ENCODE measurements around the gene CENPP. TPM values are rescaled to one million over a fixed set of nuclear protein-coding genes. Genes with fewer than 3 reads are reported as not detected.

Gene CENPP
- total RNA-seq, 1 donor from 2014 or later = 4.3 TPM

DNA sequence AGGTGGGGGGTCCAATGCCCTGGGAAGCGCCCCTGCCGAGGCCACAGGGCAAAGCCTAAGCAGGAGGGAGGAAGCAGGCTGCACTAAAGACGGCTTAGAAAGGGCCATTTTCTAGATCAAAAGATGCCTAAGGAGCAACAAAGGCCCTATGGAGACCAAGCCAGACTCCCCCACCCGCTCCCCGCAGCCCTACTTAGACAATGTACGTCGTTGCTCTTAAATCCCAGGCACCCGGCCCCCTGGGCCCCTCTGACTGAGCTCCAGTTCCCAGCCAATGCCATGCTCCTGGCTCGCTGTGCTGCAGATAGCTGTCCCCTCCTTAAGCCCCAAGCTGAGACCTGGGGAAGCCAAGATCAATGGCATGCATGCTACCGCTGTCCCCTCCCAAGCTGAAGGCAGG is 333.8 kb downstream of the CENPP start:
- Histone ChIP-seq H3K9me3 (no peaks in the 10 kb centered on the region), H3K27ac (no peak overlapping the region), H3K27me3 (ENCODE audit: low read depth) (no peaks in the 10 kb centered on the region), H3K4me3 (no peak overlapping the region), H3K36me3 (peaks cover 33% of the 10 kb centered on the region), H3K4me1 (peaks cover under 1% of the 10 kb centered on the region)
- intact Hi-C loops (cut with DNase I) = no loop called here
- DNase-seq (no peak), ATAC-seq (no peak)
- TF ChIP-seq, protein P1, sequence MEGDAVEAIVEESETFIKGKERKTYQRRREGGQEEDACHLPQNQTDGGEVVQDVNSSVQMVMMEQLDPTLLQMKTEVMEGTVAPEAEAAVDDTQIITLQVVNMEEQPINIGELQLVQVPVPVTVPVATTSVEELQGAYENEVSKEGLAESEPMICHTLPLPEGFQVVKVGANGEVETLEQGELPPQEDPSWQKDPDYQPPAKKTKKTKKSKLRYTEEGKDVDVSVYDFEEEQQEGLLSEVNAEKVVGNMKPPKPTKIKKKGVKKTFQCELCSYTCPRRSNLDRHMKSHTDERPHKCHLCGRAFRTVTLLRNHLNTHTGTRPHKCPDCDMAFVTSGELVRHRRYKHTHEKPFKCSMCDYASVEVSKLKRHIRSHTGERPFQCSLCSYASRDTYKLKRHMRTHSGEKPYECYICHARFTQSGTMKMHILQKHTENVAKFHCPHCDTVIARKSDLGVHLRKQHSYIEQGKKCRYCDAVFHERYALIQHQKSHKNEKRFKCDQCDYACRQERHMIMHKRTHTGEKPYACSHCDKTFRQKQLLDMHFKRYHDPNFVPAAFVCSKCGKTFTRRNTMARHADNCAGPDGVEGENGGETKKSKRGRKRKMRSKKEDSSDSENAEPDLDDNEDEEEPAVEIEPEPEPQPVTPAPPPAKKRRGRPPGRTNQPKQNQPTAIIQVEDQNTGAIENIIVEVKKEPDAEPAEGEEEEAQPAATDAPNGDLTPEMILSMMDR (IDR thresholded peaks at IDR 0.05) = no peak

DNA sequence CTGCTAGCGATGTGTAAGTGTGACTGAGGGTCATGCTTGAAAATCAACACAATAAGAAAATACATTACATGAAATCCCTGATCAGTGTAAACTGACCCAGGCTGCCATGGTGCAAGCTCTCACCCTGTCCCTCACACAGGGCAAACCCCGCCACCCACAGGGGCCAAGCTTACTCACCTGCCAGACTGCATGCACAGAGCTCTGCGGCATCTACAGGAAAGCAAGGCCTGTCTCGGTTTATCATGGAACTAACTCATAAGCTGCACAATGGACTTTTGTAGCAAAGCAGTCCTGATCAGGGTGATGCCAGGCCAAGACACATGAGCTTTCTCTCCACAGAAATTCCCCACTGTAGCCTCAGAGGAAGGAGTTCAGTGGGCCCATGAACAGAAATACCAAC is 334.5 kb downstream of the CENPP start:
- peaks cover 7% of the 10 kb centered on the region for H3K4me1 ChIP-seq
- H3K27ac ChIP-seq = no peak overlapping the region
- peaks cover 27% of the 10 kb centered on the region for H3K36me3 ChIP-seq
- H3K4me3 ChIP-seq = no peak overlapping the region
- H3K9me3 ChIP-seq = no peaks in the 10 kb centered on the region
- DNase-seq (no peak), ATAC-seq (no peak)
- TF ChIP-seq, protein P1 (IDR thresholded peaks at IDR 0.05) = no peak
- intact Hi-C loops (cut with DNase I) = no loop called here
- no peaks in the 10 kb centered on the region for H3K27me3 ChIP-seq (ENCODE audit: low read depth)

DNA sequence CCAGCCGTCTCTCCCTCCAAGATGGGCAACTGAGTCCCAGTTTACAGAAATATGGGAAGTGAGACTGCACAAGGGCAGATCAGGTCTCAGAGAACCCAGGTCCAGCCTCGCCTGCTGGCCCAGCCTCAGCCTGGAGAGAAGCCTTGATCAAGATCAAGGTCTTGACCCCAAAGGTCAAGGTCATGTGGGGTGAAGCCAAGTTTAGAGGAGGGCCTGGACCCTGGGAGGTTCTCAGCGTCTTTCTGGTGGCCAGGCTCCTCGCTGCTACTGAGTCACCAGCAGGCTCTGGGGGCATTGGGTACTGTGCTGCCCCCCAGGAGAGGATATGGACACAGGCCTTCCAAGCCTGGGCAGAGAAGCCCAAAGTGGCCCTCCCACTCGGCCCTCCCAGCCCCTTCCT is 335.4 kb downstream of the CENPP start:
- TF ChIP-seq, protein P1 (IDR thresholded peaks at IDR 0.05) = no peak
- Histone ChIP-seq H3K36me3 (peaks cover 22% of the 10 kb centered on the region), H3K4me3 (no peak overlapping the region), H3K27ac (no peak overlapping the region), H3K27me3 (ENCODE audit: low read depth) (no peaks in the 10 kb centered on the region), H3K9me3 (no peaks in the 10 kb centered on the region), H3K4me1 (peaks cover 10% of the 10 kb centered on the region)
- intact Hi-C loops (cut with DNase I) = no loop called here
- no peak for DNase-seq
- no peak for ATAC-seq

DNA sequence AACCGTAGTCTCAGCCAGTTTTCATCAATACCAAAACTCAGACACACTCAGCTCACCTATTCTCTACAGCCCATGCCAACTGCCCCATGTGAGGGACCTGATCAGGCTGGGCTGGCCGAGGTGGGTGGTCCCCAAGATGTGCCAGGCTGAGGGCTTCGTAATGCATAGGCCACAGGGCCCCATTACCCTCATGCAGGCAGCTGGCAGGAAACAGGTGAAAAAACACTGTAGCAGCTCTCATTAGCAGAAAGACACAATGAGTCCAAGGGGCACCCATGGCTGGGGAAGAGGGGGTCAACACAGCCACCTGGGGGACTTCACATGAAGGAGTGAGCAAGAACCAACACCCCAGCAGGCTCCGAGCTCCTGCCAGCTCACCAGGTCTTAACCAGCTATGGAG is 336.0 kb downstream of the CENPP start:
- TF ChIP-seq, protein P1 (IDR thresholded peaks at IDR 0.05) = no peak
- no peaks in the 10 kb centered on the region for H3K9me3 ChIP-seq
- H3K4me3 ChIP-seq = no peak overlapping the region
- intact Hi-C loops (cut with DNase I) = no loop called here
- DNase-seq (no peak), ATAC-seq (no peak)
- H3K27ac ChIP-seq = no peak overlapping the region
- H3K4me1 ChIP-seq = peaks cover 10% of the 10 kb centered on the region
- H3K36me3 ChIP-seq = peaks cover 19% of the 10 kb centered on the region
- no peaks in the 10 kb centered on the region for H3K27me3 ChIP-seq (ENCODE audit: low read depth)

DNA sequence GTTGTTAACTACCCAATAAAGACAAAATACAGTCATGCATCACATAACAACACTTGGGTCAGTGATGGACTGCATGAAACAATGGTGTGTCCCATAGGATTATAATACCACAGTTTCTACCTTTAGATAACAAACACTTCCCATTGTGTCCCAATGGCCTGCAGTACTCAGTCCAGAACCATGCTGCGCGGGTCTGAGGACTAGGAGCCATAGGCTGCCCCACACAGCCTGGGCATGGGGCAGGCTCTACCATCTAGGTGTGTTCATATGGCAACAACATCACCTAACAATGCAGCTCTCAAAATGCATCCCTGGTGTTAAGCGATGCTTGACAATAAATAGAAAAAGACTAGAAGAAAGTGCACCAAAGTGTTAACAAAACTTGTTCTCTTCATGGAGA is 337.4 kb downstream of the CENPP start:
- intact Hi-C loops (cut with DNase I) = no loop called here
- no peak for DNase-seq

More for the DNA sequence above, 337.4 kb downstream of the CENPP start:
- Histone ChIP-seq H3K4me1 (peaks cover 12% of the 10 kb centered on the region), H3K27me3 (ENCODE audit: low read depth) (no peaks in the 10 kb centered on the region), H3K4me3 (no peak overlapping the region), H3K9me3 (no peaks in the 10 kb centered on the region), H3K36me3 (peaks cover 17% of the 10 kb centered on the region), H3K27ac (no peak overlapping the region)
- no peak for ATAC-seq
- TF ChIP-seq, protein P1 (IDR thresholded peaks at IDR 0.05) = no peak
